Measurements from ENCODE around the gene SH2D4B.

GRCh38 chr10:80509108-80509402 is 28.6 kb upstream of the SH2D4B start:
- no peak for TF ChIP-seq POLR2AphosphoS5 (IDR thresholded peaks at IDR 0.05)
- TF ChIP-seq CTCF (IDR thresholded peaks at IDR 0.05), result no peak
- TF ChIP-seq POLR2A (IDR thresholded peaks at IDR 0.05), result no peak

Data from breast epithelium (tissue), 3 donors.